HL-60/S4 treated with retinoic acid at 250 ng/mL for 4 days and 3 days (cell line): ENCODE measurements around the gene B3GNT2.
"Not testable (repeated sequence)": the region's sequence is repeated elsewhere in the genome, so short reads cannot be mapped to it uniquely, and the experiment has no call there.

Experiments
- in situ Hi-C: fragments of 300-500 bp; cut with MboI; formaldehyde crosslinking; loops from 2 replicates; pipeline ENCODE4 v1.7.0; 2022; ENCODE audit warnings: low sequenced_read_pairs

Gene B3GNT2, protein sequence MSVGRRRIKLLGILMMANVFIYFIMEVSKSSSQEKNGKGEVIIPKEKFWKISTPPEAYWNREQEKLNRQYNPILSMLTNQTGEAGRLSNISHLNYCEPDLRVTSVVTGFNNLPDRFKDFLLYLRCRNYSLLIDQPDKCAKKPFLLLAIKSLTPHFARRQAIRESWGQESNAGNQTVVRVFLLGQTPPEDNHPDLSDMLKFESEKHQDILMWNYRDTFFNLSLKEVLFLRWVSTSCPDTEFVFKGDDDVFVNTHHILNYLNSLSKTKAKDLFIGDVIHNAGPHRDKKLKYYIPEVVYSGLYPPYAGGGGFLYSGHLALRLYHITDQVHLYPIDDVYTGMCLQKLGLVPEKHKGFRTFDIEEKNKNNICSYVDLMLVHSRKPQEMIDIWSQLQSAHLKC

DNA sequence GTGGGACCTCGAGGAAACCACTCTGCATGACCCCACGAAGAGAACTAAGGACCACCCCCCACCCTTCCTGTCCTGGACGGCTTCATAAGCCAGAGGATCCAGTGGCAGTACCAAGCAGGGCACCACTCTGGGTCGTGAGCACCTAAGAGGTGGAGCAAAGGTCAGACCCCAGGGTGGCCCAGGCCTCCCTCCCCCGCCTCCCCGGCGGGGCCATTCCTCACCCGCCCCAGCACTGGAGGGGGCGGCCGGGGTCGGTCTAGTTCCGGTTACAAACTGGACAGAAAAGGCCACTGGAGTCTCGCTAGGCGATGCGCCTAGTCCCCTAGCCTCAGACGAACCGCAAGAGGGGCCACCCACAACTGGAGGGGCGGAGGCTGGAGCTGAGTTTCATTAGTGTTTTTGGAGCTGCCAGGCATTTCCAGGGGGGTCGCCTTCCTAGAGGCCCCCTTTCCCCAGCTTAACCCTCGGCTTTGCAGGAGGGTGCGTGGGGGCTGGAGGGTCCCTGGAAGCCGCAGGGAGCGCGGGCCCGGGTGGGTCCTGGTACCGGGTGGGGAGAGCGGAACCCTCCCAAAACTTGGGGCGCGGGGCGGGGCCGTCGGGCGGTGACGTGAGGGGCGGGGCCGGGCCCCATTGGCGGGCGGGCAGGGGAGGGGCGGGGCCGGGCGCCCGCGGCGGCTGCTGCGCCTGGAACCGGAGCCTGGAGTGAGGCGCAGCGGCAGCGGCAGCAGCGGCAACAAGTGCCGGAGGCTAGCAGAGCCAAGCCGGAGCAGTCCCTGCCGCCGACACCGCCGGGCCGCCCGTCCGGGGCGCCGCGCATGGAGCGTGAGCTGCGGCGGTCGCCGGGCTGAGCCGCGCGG lies at the start of gene B3GNT2:
Gene B3GNT2, plus strand, starts transcription at position 695 of the 857 bp plus-strand sequence. CDS start 26,106 bp downstream, outside the sequence.
- in situ Hi-C loops, result no loop called here

DNA sequence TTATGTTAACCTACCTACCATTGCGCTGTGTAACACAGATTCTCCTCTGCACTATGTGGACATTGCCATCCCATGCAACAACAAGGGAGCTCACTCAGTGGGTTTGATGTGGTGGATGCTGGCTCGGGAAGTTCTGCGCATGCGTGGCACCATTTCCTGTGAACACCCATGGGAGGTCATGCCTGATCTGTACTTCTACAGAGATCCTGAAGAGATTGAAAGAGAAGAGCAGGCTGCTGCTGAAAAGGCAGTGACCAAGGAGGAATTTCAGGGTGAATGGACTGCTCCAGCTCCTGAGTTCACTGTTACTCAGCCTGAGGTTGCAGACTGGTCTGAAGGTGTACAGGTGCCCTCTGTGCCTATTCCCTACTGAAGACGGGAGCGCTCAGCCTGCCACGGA lies 49.1 kb upstream of the B3GNT2 start:
- in situ Hi-C loops, result not testable (repeated sequence)

DNA sequence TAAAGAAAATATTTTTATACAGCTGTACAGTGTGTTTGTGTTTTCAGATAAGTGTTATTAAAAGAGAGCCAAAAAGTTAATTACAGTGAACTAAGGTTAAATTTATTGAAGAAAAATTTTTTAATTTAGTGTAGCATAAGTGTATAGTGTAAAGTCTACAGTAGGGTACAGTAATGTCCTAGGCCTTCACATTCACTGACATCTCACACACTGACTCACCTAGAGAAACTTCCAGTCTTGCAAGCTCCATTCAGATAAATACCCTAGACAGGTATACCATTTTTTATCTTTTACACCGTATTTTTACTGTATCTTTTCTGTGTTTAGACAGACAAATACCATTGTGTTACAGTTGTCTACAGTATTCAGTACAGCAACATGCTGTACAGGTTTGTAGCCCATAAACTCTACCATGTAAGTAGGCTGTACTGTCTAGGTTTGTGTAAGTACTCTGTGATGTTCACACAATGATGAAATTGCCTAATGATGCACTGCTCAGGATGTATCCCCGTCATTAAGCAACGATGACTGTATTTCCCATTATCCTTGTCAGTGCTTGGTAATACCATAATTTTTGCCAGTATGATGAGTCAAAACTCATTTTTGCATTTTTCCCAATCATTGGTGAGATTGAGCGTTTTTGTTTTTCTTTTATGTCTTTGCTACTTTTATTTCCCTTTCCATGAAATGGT lies 48.2 kb upstream of the B3GNT2 start:
- in situ Hi-C loops, result no loop called here

DNA sequence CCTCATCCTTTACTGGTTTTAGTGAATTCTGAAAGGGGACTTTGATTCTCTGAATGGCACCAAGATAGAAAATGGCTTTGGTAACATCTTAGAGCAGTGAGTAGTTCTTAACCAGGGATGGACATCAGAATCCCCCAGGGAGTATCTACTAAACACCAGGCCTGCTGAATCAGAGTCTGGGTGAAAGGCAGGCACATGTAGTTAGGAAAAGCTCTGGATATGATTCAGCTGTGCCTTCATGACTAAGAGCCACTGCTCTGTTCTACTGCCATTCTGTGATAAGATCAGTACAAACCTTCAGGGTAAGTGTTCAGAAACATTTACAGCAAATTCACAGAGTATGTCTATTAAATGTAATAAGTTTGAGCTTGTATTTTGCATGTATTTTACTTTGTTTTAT lies 46.2 kb upstream of the B3GNT2 start:
- in situ Hi-C loops, result no loop called here

DNA sequence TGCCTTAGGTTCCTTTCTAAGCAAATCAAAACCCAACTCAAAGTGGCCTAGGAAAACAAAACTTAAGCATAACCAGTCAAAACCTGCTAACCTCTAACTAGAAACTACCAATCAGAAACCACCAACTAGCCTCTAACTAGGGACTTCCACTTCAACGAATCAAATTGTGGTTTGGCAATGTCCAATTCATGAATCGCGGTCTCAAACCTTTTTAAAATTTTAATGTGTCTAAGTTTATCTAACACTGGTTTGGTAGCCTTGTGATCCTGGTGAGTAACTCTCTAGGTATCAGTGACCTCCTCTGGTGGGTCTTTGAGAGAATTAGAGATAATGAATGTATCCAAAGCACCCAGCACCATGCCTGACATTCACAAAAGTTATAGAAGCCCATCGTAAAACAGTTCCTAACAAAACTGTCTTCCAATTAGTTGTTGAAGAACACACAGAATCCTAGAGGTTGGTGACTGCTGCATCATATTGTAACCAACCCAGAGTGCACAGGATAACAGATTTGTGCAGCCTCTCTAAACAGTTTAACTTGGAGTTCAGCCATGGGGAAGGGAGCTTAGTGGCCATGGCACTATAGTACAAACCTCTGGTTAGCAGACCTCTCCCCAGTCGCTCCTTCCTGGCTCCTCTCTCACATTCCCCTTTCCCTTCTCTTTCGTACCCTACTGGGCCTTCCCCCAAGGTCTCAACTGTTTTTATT lies 45.2 kb upstream of the B3GNT2 start:
- in situ Hi-C loops, result no loop called here

DNA sequence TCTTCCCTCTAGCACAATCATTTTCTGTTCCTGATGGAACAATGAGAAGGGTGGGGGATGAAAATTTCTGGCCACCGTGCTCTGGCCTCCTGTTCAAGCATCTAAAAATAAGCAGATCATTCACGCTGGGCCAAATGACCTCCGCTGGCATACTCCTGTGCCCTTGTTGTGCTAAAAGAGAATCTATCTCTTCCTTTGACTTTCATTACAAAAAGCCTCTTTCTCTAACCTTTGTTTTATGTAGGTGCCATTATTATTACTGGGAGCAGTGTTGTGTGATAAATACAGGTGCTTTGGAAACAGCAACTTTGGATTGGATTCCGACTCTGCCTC lies 44.6 kb upstream of the B3GNT2 start:
- in situ Hi-C loops, result no loop called here

DNA sequence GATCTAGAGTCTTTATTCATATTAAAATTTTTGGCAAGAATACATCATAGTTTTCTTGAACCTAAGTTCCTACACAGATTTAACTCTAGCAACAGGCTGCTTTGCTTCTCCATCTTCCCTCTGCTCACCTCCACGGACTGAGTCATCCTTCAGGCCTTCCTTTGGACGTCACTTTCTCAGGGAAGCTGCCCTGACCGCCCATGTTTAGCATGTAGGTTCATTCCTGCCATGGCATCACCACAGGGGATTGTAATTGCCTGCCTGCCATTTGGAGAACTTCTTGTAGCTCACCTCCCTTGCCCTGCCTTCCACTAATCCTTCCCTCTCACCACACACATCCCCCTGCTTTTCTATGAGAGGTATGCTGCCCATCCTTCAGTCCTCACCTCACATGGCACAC lies 43.9 kb upstream of the B3GNT2 start:
- in situ Hi-C loops, result no loop called here

DNA sequence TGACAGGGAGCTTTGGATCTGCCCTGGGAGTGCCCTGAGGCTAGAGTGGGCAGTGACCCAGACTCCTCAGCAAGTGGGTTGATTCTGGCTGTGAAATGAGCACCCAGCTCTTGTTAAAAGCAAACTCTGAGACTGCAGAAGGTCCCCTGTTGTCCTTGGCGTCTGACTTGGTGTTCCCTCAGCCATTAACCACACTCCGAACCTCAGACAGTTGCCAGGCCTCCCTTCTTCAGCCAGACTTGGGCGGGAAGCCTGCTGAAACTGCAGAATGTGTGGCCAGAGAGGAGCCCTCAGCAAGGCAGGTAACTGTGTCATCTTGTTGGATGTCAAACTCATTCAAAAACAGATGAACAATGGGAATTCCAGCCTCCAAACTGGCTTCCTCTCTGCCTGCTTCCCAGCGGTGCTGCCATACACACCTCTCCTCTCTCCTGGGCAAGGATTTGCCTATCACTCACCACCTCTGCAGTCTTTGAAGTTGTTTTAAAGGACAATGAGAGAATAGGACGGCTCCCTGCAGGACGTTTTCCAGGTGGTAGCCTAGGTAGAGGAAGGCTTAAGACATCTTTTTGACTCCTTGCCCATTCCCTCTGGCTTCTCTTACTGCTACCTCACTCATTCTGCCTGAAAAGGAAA lies 38.9 kb upstream of the B3GNT2 start:
- in situ Hi-C loops, result no loop called here

DNA sequence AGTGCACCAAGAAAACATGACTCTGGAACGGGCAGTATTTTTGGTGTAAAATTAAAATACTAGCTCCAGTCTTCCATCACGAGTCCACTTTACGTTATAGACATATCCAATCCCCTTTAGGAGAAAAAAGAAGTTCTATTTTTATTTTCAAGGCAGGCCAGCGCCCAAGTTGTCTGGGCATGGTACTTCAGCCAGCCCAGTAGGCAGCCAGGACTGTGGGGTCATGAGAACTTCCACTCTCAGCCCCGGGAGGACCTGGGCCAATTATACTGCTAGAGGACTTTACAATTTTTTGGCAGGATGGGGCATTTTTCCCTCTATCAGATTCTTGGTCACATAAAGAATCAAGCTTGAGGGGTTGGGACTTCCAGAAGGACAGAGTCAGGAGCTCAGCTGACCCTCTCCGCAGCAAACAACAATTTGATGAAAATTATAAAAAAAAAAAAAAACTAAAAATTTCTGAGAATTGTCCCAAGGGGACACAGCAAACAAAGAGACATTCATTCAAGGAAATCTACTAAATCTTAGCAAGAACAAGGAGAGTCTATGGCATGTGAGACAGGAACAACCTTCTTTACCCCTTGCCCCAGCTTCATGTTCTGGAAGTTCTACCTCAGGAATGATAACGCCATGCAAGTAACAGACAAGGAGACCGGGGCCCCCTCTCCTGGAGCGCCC lies 37.3 kb upstream of the B3GNT2 start:
- in situ Hi-C loops, result no loop called here

DNA sequence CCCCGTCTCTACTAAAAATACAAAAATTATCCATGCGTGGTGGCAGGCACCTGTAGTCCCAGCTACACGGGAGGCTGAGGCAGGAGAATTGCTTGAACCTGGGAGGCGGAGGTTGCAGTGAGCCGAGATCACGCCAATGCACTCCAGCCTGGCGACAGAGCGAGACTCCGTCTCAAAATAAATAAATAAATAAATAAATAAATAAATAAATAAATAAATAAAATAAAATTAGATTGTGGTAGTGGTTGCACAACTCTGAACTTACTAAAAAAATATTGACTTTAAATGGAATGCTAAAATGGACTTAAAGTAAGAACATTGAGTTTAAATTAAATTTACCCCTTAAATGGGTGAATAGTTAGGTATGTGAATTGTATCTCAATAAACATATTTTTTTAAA lies 35.2 kb upstream of the B3GNT2 start:
- in situ Hi-C loops, result not testable (repeated sequence)

DNA sequence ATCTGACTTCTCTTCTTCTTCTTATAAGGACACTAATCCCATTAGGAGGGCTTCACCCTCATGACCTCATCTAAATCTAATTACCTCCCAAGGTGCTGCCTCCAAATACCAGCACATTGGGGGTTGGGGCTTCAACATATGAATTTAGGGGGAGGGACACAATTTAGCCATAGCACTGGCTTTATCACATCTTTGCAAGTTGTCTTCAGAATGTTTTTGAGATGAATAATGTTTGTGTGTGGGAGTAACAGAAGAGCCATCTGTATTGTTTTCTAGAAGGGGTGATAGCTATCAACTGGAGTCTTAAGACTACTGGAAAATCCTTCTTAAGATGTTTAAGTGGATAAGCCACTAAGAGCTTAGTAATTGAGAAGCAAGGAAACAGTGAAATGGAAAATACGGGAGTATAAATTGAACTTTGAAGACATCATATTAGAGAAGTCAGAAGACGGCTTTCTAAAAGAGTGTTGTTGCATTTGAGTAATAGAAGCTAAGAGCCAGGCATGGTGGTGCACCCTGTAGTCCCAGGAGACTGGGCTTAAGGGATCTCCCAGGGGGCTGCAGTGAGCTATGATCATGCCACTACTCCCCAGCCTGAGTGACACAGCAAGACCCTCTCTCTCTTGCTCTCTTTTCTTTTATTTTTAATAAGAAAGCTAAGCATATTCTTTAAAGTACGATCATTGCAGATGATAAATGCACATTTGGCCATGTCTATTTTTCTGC lies 32.6 kb upstream of the B3GNT2 start:
- in situ Hi-C loops, result no loop called here

DNA sequence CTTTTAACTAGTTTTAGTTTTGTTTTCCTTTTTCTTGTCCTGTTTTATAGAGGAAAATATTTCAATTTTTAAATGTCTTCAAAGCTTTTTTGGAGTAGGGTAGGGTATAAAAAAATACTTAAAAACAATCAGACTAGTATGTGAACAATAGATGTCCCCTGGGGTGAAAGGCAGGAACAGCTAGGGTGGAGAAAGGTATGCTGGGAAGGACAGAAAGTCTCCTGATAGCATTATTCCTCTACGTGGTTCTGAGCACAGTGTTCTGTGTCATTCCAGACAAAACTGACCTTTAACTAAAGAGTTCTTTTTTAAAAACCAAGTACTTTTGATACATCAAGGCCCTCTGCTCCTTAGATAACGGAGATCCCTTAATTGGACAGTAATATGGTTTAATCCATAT lies 32.1 kb upstream of the B3GNT2 start:
- in situ Hi-C loops, result no loop called here

DNA sequence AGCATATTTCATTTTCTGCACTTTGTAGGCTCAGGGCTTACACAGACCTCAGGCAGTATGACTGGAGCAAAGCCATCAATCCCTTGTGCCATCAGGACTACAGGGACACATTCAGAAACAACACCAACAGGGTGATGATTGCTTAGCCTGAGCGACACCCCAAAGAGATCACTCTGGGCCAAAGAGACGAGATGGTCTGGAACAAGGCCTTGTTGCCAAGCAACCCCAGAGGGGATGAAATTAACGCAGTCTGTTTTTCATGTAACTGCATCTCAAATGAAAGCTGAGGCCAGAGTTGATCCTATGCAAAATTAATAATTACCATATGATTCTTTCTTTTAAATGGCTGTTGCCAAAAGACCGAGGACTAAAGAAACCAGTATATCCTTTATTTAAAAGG lies 20.2 kb upstream of the B3GNT2 start:
- in situ Hi-C loops, result no loop called here

DNA sequence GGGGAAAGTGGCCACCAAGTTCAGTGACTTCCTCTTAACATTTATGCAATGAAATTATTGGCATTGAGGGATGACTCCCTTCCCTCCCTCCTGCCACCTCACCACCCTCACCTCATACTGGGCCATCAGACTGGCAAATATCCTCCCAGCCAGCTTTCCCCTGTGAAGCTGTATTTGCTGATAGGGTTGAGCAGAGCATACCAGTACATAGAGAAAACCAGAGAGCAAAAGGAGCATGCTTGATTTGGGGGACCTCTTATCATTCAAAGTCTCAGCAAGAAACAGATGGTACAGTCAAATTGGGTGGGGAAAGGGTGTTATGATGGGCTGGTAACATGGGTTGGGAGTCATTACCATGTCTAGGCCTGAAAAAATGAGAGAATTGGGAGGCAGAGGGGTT lies 19.1 kb upstream of the B3GNT2 start:
- in situ Hi-C loops, result no loop called here

DNA sequence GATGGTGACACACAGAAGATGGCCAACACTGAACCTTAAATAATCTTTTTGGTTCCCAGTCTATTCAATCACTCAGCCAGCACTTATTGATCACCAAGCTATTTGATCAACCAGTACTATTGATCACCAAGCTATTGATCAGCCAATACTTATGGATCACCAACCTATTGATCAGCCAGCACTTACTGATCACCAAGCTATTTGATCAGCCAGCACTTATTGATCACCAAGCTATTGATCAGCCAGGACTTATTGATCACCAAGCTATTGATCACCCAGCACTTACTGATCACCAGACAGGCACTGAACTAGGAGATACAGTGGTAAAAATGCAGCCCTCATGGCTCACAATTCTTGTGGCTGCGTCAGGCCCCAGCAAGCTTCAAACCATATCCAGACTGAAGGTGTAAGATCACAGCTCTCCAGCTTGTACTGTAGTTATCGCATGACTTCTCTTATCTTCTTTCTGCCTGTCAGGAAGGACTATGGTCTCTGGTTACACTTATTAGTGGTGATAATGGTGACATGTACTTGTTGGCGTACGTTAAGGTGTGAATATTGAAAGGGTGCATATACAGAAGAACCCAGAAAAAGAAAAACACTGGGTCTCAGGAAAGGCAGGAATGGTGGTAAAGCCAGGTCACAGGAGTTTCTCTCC lies 18.4 kb upstream of the B3GNT2 start:
- in situ Hi-C loops, result no loop called here

DNA sequence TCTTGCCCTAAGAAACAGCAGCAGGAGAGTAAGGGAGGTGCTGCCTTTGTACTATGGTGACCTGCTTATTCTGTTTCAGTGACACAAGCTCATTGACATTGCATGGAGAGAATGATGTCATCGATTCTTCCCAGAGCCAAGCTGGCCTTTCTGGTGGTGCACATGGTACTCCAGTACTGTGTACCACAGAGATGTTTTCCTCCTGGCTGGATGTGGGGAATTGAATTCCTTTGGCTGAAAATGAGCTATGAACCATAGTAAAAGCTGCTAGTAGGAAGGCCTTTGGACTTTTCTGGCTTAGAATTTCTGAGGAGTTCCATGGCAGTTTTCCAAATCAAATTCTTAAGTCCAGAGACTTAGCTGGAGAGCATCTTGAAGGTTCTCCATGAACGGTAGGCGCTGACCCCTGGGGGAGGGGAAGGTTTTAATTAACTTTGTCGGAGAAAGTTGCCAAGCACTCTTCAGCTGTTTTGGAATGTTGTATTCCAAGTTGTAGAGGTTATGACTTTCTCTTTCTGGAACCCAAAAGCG lies 17.1 kb upstream of the B3GNT2 start:
- in situ Hi-C loops, result no loop called here

DNA sequence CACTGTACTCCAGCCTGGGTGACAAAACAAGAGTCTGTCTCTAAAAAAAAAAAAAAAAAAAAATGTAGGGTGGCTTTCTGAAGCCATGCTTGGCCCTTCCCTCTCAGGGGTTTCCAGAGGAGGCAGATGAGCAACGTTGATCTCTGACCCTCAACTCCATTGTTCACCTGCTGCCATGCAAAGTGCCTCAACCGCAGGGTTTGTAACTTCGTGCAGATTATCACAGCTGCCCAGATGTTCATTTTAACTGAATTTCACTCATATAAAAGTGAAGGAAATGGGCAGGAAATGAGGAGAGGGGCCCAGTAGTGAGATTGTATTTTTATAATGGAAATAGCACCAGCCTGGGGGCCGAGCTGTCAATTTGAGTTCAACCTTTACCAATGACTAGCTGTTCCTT lies 14.9 kb upstream of the B3GNT2 start:
- in situ Hi-C loops, result no loop called here

DNA sequence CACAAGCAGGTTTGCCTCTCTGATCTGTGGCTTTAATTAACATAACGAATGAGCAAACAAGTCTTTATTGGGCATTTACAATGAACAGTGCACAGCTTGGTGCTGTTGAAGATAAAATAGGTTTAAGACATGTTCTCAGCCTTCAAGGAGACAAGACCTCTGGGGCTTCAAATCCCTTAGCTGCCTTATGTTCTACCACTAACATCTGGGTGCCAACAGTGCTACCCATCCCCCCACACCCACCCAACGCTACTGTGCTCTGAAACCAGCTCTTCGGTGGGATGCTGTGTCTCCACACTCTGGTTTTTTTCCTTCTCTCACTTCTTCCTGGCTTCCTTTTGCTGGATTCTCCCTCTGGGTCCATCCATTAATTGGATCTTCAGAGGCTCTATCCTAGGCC lies 14.1 kb upstream of the B3GNT2 start:
- in situ Hi-C loops, result no loop called here
